ENCODE data around the gene PTPN18. TPM values are rescaled to one million over a fixed set of nuclear protein-coding genes. Genes with fewer than 3 reads are reported as not detected.
A peak's percentile ranks its signal among the peaks of the same experiment; 100 is the strongest.
"Not testable (repeated sequence)": the region's sequence is repeated elsewhere in the genome, so short reads cannot be mapped to it uniquely, and the experiment has no call there.

PTPN18 gene
- total RNA-seq, 1 experiment from 2014 or later, result 16.3 TPM

DNA sequence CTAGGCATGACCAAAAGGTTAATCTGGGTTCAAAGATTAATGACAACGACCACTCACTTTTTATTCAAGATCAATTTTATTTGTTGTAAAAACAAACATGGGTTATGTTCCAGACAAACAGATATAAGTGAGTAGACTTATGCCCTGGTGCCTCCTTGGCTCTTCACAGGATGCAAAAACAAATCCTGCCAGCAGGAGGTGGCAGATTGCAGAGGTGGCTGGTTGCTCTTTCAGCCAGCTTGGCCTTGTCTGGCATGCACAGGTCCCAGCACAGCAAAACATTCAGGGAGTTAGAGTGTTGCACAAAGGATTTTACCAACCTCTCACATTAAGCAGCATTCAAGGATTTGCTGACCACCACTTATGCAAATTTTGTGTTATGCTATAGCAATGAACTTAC lies 60.8 kb downstream of the PTPN18 start:
- H3K4me1 Mint-ChIP-seq; H4K20me1 ChIP-seq (ENCODE audit: control insufficient read depth, insufficient read depth, insufficient read length); H3K27me3 Mint-ChIP-seq (ENCODE audit: low read depth); H3K4me1 ChIP-seq (ENCODE audit: insufficient read depth, low read length); H3K18ac ChIP-seq (ENCODE audit: insufficient read length, low read depth, low read length); H2BK5ac ChIP-seq (ENCODE audit: insufficient read length, low read length); H3K23ac ChIP-seq (ENCODE audit: insufficient read length, low read depth, low read length); H3K14ac ChIP-seq (ENCODE audit: insufficient read depth, low read length); H3K36me3 Mint-ChIP-seq (ENCODE audit: insufficient read depth in 1 of 3, low read depth in 3 of 3); H2BK12ac ChIP-seq (ENCODE audit: insufficient read length, low read depth, low read length); H3K79me2 ChIP-seq (ENCODE audit: insufficient read depth, low read length); H3T11ph ChIP-seq (ENCODE audit: low read length); H3K9me3 ChIP-seq (ENCODE audit: control insufficient read depth, low read depth, low read length); H2BK120ac ChIP-seq (ENCODE audit: low read depth, low read length, poor library complexity, severe bottlenecking); H3K4me2 ChIP-seq (ENCODE audit: insufficient read depth, insufficient read length, low read length); H3K23me2 ChIP-seq (ENCODE audit: insufficient read length, low read depth, low read length, poor library complexity, severe bottlenecking); H3K27ac ChIP-seq (ENCODE audit: insufficient read length, low read depth, low read length); H2BK15ac ChIP-seq (ENCODE audit: low read depth, low read length); H2BK20ac ChIP-seq (ENCODE audit: low read depth, low read length, poor library complexity, severe bottlenecking); H3K4ac ChIP-seq (ENCODE audit: low read depth, low read length); H3K4me3 Mint-ChIP-seq; H3K27ac Mint-ChIP-seq; H3K56ac ChIP-seq (ENCODE audit: insufficient read length, low read depth, low read length); H4K8ac ChIP-seq (replicated peaks; ENCODE audit: insufficient read length, low read depth, low read length); H4K5ac ChIP-seq (ENCODE audit: insufficient read length, low read depth, low read length); H3K9me3 Mint-ChIP-seq; H3K9ac ChIP-seq (ENCODE audit: extremely low read depth, insufficient read length, low read length); H2AFZ ChIP-seq (ENCODE audit: low read length); H4K91ac ChIP-seq (ENCODE audit: insufficient read length, low read depth, low read length); H3K79me1 ChIP-seq (ENCODE audit: insufficient read depth, low read depth, low read length, poor library complexity, severe bottlenecking); H3K27me3 ChIP-seq (ENCODE audit: insufficient read depth, low read length); DNase-seq; H2AK5ac ChIP-seq (ENCODE audit: insufficient read length, low read length): not testable (repeated sequence)
- TF ChIP-seq CTCF (conservative IDR thresholded peaks at IDR 0.05), result peak; percentile 46
- no CpG with 5 or more reads among the region's 1 CpG for WGBS (ENCODE audit: extremely low coverage, insufficient read length, low lambda C conversion rate)

- not testable (repeated sequence) for H3K27me3 ChIP-seq (ENCODE audit: insufficient read depth, low read length); H4K20me1 ChIP-seq (ENCODE audit: control insufficient read depth, insufficient read depth, insufficient read length); H3K23me2 ChIP-seq (ENCODE audit: insufficient read length, low read depth, low read length, poor library complexity, severe bottlenecking); H3K27ac Mint-ChIP-seq; H3K79me2 ChIP-seq (ENCODE audit: insufficient read depth, low read length); H2BK120ac ChIP-seq (ENCODE audit: low read depth, low read length, poor library complexity, severe bottlenecking); H4K91ac ChIP-seq (ENCODE audit: insufficient read length, low read depth, low read length); H2BK15ac ChIP-seq (ENCODE audit: low read depth, low read length); H3K4me1 Mint-ChIP-seq; DNase-seq; H3K9me3 Mint-ChIP-seq; H3K4me2 ChIP-seq (ENCODE audit: insufficient read depth, insufficient read length, low read length); H3K4me3 Mint-ChIP-seq; H3K9me3 ChIP-seq (ENCODE audit: control insufficient read depth, low read depth, low read length); H2BK12ac ChIP-seq (ENCODE audit: insufficient read length, low read depth, low read length); H3K23ac ChIP-seq (ENCODE audit: insufficient read length, low read depth, low read length); H4K5ac ChIP-seq (ENCODE audit: insufficient read length, low read depth, low read length); H3K27ac ChIP-seq (ENCODE audit: insufficient read length, low read depth, low read length); H3T11ph ChIP-seq (ENCODE audit: low read length); H3K79me1 ChIP-seq (ENCODE audit: insufficient read depth, low read depth, low read length, poor library complexity, severe bottlenecking); H3K4ac ChIP-seq (ENCODE audit: low read depth, low read length); H3K14ac ChIP-seq (ENCODE audit: insufficient read depth, low read length); H3K4me1 ChIP-seq (ENCODE audit: insufficient read depth, low read length); H2BK20ac ChIP-seq (ENCODE audit: low read depth, low read length, poor library complexity, severe bottlenecking); H2AK5ac ChIP-seq (ENCODE audit: insufficient read length, low read length); H3K36me3 Mint-ChIP-seq (ENCODE audit: insufficient read depth in 1 of 3, low read depth in 3 of 3); H3K18ac ChIP-seq (ENCODE audit: insufficient read length, low read depth, low read length); H2BK5ac ChIP-seq (ENCODE audit: insufficient read length, low read length); H2AFZ ChIP-seq (ENCODE audit: low read length); H3K56ac ChIP-seq (ENCODE audit: insufficient read length, low read depth, low read length); H3K27me3 Mint-ChIP-seq (ENCODE audit: low read depth); H4K8ac ChIP-seq (replicated peaks; ENCODE audit: insufficient read length, low read depth, low read length); H3K9ac ChIP-seq (ENCODE audit: extremely low read depth, insufficient read length, low read length)
- WGBS (ENCODE audit: extremely low coverage, insufficient read length, low lambda C conversion rate), result no CpG with 5 or more reads among the region's 1 CpG
These were observed 63.0 kb downstream of the PTPN18 start for GRCh38 chr2:130418845-130419244.
